Right lobe of liver (tissue), 6 donors: ENCODE data around the gene DPYD. TPM values are rescaled to one million over a fixed set of nuclear protein-coding genes. Genes with fewer than 3 reads are reported as not detected.

ENCODE experiments used
- ATAC-seq, 4 donors: fragments of 200-7000 bp; cut with Tn5 transposase; one replicate each; pipeline ENCODE4 v1.9.1; 2020; ENCODE audit warnings: mild to moderate bottlenecking in 4 of 4, moderate library complexity in 4 of 4
- DNase-seq, 3 donors: peaks; one replicate each; pipeline ENCODE4 v3.0.0-alpha.2; 2020
- H3K27ac ChIP-seq, 3 donors: fragments of 200-600 bp; one replicate each; pipeline ENCODE4 v1.8.0; 2022
- H3K27me3 ChIP-seq, 2 donors: fragments of 200-600 bp; one replicate each; pipeline ENCODE4 v1.8.0; 2022
- H3K36me3 ChIP-seq, 4 donors: fragments of 200-600 bp; sonication (generic) in 1 of 4; one replicate each; pipeline versions ENCODE4 v1.5.1 to v1.8.0; 2017 to 2022; ENCODE audit warnings: control low read depth in 1 of 4
- H3K4me1 ChIP-seq, 4 donors: fragments of 200-600 bp; sonication (generic) in 1 of 4; one replicate each; pipeline versions ENCODE4 v1.5.1 to v1.8.0; 2017 to 2022; ENCODE audit warnings: control low read depth in 1 of 4
- H3K4me3 ChIP-seq, 3 donors: fragments of 200-600 bp; one replicate each; pipeline ENCODE4 v1.8.0; 2022
- H3K9me3 ChIP-seq, 4 donors: fragments of 200-600 bp; sonication (generic) in 1 of 4; one replicate each; pipeline versions ENCODE4 v1.5.1 to v1.8.0; 2017 to 2022; ENCODE audit warnings: control low read depth in 1 of 4
- POLR2A ChIP-seq: fragments of 450-650 bp; IDR thresholded peaks from one replicate; pipeline ENCODE4 v1.6.1; 2017; ENCODE audit warnings: antibody characterized with exemption, mild to moderate bottlenecking
- WGBS: methylation state at CpG from one replicate; pipeline ENCODE4 v1.1.6; 2018; ENCODE audit warnings: low coverage, low lambda C conversion rate; ENCODE audit not compliant: insufficient coverage; ENCODE audit errors: missing lambda C conversion rate; 5-methylcytosine and 5-hydroxymethylcytosine counted together
- intact Hi-C, 2 donors: fragments of 100-400 bp; cut with DNase I; formaldehyde crosslinking; loops; one replicate each; pipeline versions ENCODE4 v1.11.2 to v1.14.1; 2022
- total RNA-seq, 6 experiments: library from RNA; depleted of rRNA in 2 of 6; stranded (reverse); fragments of >200 nt in 2 of 6; fragmentation: NEBNext Ultra II Directional in 3 of 6; extraction: Animal tissue kit (Norgen Biotek cat#: 25700) in 3 of 6; gene quantifications; one replicate each; pipeline versions ENCODE4 v1.1.0 to v1.2.4, GENCODE V29; 2016 to 2023
- TF ChIP-seq, protein P1 (sequence below), 4 donors: fragments of 200-600 bp in 3 of 4; fragments of 450-650 bp in 1 of 4; IDR thresholded peaks; one replicate each; pipeline versions ENCODE4 v1.5.1 to v1.8.0; 2016 to 2022; ENCODE audit warnings: antibody characterized with exemption in 4 of 4, mild to moderate bottlenecking in 2 of 4
- donor health status: DM: no; HTN: yes; CAD: no.
- donor health status: DM: no; HTN: no; CAD: no.
- donor health status: DM: no; HTN: no; CAD: no.
- donor health status: DM: no; HTN: yes; CAD: no.
- donor health status: DM: no; HTN: yes; CAD: no.

Gene DPYD
- total RNA-seq, 6 experiments from 2014 or later = 25.2 to 74.4 (median 40.0) TPM

DNA sequence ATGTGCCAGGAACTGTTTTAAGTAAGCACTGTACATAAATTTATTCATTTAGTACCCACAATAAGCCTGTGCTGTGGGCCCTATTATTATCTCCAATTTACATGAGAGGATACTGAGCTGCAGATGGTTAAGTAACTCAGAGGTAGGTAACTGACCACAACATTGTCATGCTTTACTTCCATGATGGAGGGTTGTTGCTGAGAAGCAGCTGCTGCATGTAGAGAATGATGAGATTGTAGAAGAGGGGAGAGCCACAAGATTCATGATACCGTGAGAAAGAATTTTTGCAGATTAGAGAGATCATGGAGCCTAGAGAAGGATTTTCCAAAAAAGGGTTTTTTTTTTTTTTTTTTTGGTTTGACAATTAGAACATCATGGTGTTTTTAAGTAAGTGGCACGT is 886.2 kb downstream of the DPYD start:
- Histone ChIP-seq H3K27me3 (no peaks in the 10 kb centered on the region), H3K36me3 (no peaks in the 10 kb centered on the region), H3K27ac (no peak overlapping the region), H3K4me3 (no peak overlapping the region), H3K9me3 (peaks cover 0 to 3% (median 0%) of the 10 kb centered on the region in 4 donors), H3K4me1 (no peaks in the 10 kb centered on the region)
- TF ChIP-seq POLR2A = no peak
- TF ChIP-seq, protein P1, sequence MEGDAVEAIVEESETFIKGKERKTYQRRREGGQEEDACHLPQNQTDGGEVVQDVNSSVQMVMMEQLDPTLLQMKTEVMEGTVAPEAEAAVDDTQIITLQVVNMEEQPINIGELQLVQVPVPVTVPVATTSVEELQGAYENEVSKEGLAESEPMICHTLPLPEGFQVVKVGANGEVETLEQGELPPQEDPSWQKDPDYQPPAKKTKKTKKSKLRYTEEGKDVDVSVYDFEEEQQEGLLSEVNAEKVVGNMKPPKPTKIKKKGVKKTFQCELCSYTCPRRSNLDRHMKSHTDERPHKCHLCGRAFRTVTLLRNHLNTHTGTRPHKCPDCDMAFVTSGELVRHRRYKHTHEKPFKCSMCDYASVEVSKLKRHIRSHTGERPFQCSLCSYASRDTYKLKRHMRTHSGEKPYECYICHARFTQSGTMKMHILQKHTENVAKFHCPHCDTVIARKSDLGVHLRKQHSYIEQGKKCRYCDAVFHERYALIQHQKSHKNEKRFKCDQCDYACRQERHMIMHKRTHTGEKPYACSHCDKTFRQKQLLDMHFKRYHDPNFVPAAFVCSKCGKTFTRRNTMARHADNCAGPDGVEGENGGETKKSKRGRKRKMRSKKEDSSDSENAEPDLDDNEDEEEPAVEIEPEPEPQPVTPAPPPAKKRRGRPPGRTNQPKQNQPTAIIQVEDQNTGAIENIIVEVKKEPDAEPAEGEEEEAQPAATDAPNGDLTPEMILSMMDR (IDR thresholded peaks at IDR 0.05) = no peak
- 69% methylated on average over 2 of the region's 2 CpGs for WGBS
- DNase-seq (no peak), ATAC-seq (no peak)
- intact Hi-C loops = no loop called here

DNA sequence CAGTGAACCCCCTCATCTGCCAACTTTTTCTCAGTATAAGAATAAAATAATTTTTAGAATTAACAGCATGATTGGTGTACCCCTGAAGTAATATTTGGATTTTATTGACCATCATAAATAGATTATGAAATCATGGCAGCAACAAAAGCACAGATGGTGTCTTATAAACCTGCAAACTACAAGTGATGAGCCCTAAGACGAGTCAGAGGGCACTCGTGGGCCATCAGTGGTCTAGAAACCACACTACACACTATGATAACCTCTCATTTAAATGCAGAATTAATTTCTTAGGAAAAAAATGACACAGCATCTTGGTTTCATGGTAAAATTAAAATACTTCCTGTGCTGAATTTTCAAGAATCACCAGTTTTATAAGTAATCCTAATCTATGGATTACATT is 886.9 kb downstream of the DPYD start:
- no peak overlapping the region for H3K4me3 ChIP-seq
- H3K36me3 ChIP-seq = no peaks in the 10 kb centered on the region
- no peak for TF ChIP-seq POLR2A
- TF ChIP-seq, protein P1 (IDR thresholded peaks at IDR 0.05) = no peak
- WGBS = 35% methylated on average over 2 of the region's 2 CpGs
- H3K4me1 ChIP-seq = no peaks in the 10 kb centered on the region
- H3K27ac ChIP-seq = no peak overlapping the region
- ATAC-seq = no peak
- DNase-seq = no peak
- H3K27me3 ChIP-seq = no peaks in the 10 kb centered on the region
- no peaks in the 10 kb centered on the region for H3K9me3 ChIP-seq
- intact Hi-C loops = no loop called here
